SH-SY5Y (cell line): ENCODE data around the gene NELL2.

Experiments used
- GATA2 ChIP-seq: IDR thresholded peaks from 2 replicates; pipeline ENCODE4 v1.6.1; 2011; ENCODE audit warnings: mild to moderate bottlenecking, low read depth, low read length
- GATA3 ChIP-seq: IDR thresholded peaks from 2 replicates; pipeline ENCODE4 v1.6.1; 2011; ENCODE audit warnings: low read depth, mild to moderate bottlenecking, low read length, moderate library complexity

Gene NELL2

GRCh38 chr12:44502681-44503080, 373.4 kb downstream of the NELL2 start:
- TF ChIP-seq GATA2 (no peak), GATA3 (no peak)

GRCh38 chr12:44500423-44500822, 375.7 kb downstream of the NELL2 start:
- TF ChIP-seq GATA2: no peak
- no peak for TF ChIP-seq GATA3

- TF ChIP-seq GATA2: no peak
Measured at GRCh38 chr12:44497044-44497443, 379.1 kb downstream of the NELL2 start.

GRCh38 chr12:44490181-44490580, 385.9 kb downstream of the NELL2 start:
- TF ChIP-seq GATA3: no peak
- no peak for TF ChIP-seq GATA2

GRCh38 chr12:44488180-44488579, 387.9 kb downstream of the NELL2 start:
- no peak for TF ChIP-seq GATA2
- no peak for TF ChIP-seq GATA3

GRCh38 chr12:44484862-44485261, 391.3 kb downstream of the NELL2 start:
- TF ChIP-seq GATA2: no peak
- TF ChIP-seq GATA3: no peak

- TF ChIP-seq GATA3: no peak
- TF ChIP-seq GATA2: no peak
Measured at GRCh38 chr12:44477331-44477980, 398.7 kb downstream of the NELL2 start.

GRCh38 chr12:44476683-44477082, 399.4 kb downstream of the NELL2 start:
- TF ChIP-seq GATA3 (no peak), GATA2 (no peak)

GRCh38 chr12:44465139-44465538, 411.0 kb downstream of the NELL2 start:
- no peak for TF ChIP-seq GATA2
- TF ChIP-seq GATA3: no peak

- TF ChIP-seq GATA3 (no peak), GATA2 (no peak)
Measured at GRCh38 chr12:44464180-44464579, 411.9 kb downstream of the NELL2 start.

GRCh38 chr12:44462729-44463128, 413.4 kb downstream of the NELL2 start:
- TF ChIP-seq GATA3: no peak
- no peak for TF ChIP-seq GATA2

- TF ChIP-seq GATA3: no peak
Measured at GRCh38 chr12:44460261-44460660, 415.9 kb downstream of the NELL2 start.

- no peak for TF ChIP-seq GATA3
- TF ChIP-seq GATA2: no peak
Measured at GRCh38 chr12:44459569-44459968, 416.5 kb downstream of the NELL2 start.
